ENCODE results near the gene MACROD2. TPM values are rescaled to one million over a fixed set of nuclear protein-coding genes. Genes with fewer than 3 reads are reported as not detected.

Gene MACROD2
- total RNA-seq, 1 experiment from 2014 or later: 1.6 TPM

DNA sequence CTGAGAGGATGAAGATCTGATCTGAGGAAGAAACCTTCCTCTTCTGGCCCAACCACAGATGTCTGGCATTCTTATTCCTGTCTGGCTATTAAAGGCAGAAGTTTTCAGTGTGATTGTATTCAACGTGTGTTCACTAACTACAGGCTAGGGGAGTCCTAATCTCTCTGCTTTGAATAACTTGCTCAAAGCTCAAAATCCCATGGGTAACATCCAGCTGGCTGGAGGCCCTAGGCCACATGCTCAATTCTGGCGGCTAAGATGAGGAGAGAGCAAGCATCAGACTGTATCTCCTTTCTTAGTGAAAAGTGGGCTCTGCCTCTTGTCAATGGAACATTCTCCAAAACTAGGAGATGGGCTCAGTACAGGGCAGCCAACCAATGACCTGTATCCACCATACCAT lies 2099.9 kb downstream of the MACROD2 start:
- Histone ChIP-seq H3K56ac (ENCODE audit: insufficient read length, low read depth, low read length) (no peak overlapping the region), H4K5ac (ENCODE audit: insufficient read length, low read depth, low read length) (no peak overlapping the region), H3K27ac (ENCODE audit: insufficient read length, low read depth, low read length) (no peak overlapping the region), H2BK5ac (ENCODE audit: insufficient read length, low read length) (no peak overlapping the region), H3K4me1 (ENCODE audit: insufficient read depth, low read length) (no peaks in the 10 kb centered on the region), H3K14ac (ENCODE audit: insufficient read depth, low read length) (no peak overlapping the region), H4K8ac (replicated peaks; ENCODE audit: insufficient read length, low read depth, low read length) (no peak overlapping the region), H2BK12ac (ENCODE audit: insufficient read length, low read depth, low read length) (no peak overlapping the region), H2BK15ac (ENCODE audit: low read depth, low read length) (no peak overlapping the region), H2AFZ (ENCODE audit: low read length) (no peak overlapping the region), H4K91ac (ENCODE audit: insufficient read length, low read depth, low read length) (no peak overlapping the region), H3K18ac (ENCODE audit: insufficient read length, low read depth, low read length) (no peak overlapping the region), H3K79me1 (ENCODE audit: insufficient read depth, low read depth, low read length, poor library complexity, severe bottlenecking) (no peaks in the 10 kb centered on the region), H2BK20ac (ENCODE audit: low read depth, low read length, poor library complexity, severe bottlenecking) (no peak overlapping the region), H3K23me2 (ENCODE audit: insufficient read length, low read depth, low read length, poor library complexity, severe bottlenecking) (no peaks in the 10 kb centered on the region), H4K20me1 (ENCODE audit: control insufficient read depth, insufficient read depth, insufficient read length) (no peaks in the 10 kb centered on the region), H3K9ac (ENCODE audit: extremely low read depth, insufficient read length, low read length) (no peak overlapping the region), H3K23ac (ENCODE audit: insufficient read length, low read depth, low read length) (no peak overlapping the region), H3K79me2 (ENCODE audit: insufficient read depth, low read length) (no peaks in the 10 kb centered on the region), H3K27me3 (ENCODE audit: insufficient read depth, low read length) (no peaks in the 10 kb centered on the region), H3T11ph (ENCODE audit: low read length) (no peak overlapping the region), H3K4me2 (ENCODE audit: insufficient read depth, insufficient read length, low read length) (no peak overlapping the region), H3K4ac (ENCODE audit: low read depth, low read length) (no peak overlapping the region), H3K9me3 (ENCODE audit: control insufficient read depth, low read depth, low read length) (no peaks in the 10 kb centered on the region), H2AK5ac (ENCODE audit: insufficient read length, low read length) (no peak overlapping the region), H2BK120ac (ENCODE audit: low read depth, low read length, poor library complexity, severe bottlenecking) (no peak overlapping the region)
- TF ChIP-seq, protein P1, sequence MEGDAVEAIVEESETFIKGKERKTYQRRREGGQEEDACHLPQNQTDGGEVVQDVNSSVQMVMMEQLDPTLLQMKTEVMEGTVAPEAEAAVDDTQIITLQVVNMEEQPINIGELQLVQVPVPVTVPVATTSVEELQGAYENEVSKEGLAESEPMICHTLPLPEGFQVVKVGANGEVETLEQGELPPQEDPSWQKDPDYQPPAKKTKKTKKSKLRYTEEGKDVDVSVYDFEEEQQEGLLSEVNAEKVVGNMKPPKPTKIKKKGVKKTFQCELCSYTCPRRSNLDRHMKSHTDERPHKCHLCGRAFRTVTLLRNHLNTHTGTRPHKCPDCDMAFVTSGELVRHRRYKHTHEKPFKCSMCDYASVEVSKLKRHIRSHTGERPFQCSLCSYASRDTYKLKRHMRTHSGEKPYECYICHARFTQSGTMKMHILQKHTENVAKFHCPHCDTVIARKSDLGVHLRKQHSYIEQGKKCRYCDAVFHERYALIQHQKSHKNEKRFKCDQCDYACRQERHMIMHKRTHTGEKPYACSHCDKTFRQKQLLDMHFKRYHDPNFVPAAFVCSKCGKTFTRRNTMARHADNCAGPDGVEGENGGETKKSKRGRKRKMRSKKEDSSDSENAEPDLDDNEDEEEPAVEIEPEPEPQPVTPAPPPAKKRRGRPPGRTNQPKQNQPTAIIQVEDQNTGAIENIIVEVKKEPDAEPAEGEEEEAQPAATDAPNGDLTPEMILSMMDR (conservative IDR thresholded peaks at IDR 0.05): no peak
- no peaks in the 10 kb centered on the region for H3K4me1 Mint-ChIP-seq
- peaks cover 3 to 6% of the 10 kb centered on the region in 2 experiments; a peak in 4 of 5 replicates for H3K9me3 Mint-ChIP-seq
- no peak overlapping the region for H3K4me3 Mint-ChIP-seq
- H3K27me3 Mint-ChIP-seq (ENCODE audit: low read depth): no peaks in the 10 kb centered on the region; the same call in 1 of the 2 replicates
- H3K36me3 Mint-ChIP-seq (ENCODE audit: insufficient read depth in 1 of 3, low read depth in 3 of 3): no peaks in the 10 kb centered on the region; a peak in 1 of 7 replicates
- H3K27ac Mint-ChIP-seq: no peak overlapping the region
- whole genome bisulfite sequencing (ENCODE audit: extremely low coverage, insufficient read length, low lambda C conversion rate): no CpG with 5 or more reads among the region's 2 CpGs
- DNase-seq: no peak

Measured in H9 (cell line).